SHP77 treated with DMSO at 0.1 percent for 48 hours (cell line): Measurements from ENCODE around the gene FAM171A2.
"Not testable (repeated sequence)": the region's sequence is repeated elsewhere in the genome, so short reads cannot be mapped to it uniquely, and the experiment has no call there.

Source experiments
- DNase-seq: peaks from one replicate; lab custom pipeline; 2025; lab: John Stamatoyannopoulos, UW

The FAM171A2 gene

DNA sequence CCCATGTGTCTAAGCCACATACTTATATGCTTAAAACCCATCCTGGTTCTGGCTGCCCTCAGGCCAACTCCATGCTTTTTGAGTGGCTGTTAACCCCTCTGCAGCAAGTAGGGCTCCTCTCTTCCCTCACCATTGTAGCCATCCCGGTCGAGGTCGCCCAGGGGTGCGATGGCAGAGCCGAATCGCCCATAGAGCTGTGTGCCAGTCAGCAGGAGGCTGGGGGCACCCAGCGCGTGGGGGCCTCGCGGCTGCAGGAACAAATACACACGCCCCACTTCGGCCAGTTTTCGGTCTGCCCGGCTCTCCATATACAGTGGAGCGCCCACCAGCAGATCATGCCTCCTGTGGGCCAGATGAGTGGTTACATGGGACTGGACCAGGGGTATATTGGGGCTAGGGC lies 19.7 kb upstream of the FAM171A2 start:
- no peak for DNase-seq

DNA sequence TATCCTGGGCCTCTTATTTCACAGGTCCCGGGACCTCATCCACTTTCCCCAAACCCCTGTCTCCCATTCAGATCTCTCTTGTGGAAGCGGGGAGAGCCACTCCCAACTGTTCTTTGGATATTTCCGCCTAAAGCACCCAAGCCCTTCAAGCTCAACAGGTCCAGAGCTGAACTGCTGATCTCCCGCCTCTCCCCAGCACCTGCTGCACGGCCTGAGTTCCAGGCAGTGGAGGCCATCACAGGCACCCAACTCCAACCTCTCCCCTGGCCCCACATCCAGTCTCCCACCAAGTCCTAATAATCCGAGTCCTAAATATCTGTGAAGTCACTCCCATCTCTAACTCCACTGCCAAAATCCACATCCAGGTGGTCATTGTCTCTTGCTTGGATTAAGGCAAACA lies 19.3 kb upstream of the FAM171A2 start:
- DNase-seq, result no peak

DNA sequence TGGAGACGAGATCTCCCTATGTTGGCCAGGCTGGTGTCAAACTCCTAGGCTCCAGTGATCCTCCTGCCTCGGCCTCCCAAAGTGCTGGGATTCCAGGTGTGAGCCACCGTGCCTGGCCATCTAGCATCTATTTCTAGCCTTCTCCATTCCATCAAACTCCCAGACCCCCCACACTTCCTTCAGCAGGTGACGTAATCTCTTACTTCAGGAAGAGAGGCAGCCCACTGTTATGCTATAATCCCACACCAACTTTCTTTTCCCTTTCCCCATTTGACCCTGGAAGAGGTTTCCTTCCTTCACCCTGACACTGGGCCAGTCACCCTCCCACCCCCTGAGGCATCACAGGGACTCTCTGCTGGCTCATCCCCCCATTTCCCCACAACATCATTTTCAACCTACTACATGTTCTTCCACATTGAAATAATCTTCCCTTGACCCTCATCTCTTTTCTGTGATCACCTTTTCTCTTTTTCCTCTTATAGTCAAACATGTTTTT lies 18.2 kb upstream of the FAM171A2 start:
- no peak for DNase-seq

DNA sequence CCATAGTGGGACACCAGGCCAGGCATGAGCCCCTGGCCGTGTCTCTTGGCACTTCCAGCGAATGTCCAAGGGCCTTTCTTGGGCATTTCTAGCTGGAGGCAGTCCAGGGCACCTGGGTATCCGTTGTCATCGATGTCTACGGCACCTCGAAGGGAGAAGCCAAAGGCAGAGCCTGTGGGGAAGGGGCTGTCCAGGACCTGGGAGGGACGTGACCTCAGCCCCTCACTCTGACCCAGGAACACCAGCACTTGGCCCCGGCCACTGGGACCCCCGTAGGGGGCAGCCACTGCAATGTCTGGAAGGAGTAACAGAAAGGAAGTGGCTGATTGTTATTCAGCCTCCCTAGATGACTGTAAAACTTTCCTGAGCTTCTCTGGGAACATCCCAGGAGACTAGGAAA lies 17.1 kb upstream of the FAM171A2 start:
- no peak for DNase-seq

DNA sequence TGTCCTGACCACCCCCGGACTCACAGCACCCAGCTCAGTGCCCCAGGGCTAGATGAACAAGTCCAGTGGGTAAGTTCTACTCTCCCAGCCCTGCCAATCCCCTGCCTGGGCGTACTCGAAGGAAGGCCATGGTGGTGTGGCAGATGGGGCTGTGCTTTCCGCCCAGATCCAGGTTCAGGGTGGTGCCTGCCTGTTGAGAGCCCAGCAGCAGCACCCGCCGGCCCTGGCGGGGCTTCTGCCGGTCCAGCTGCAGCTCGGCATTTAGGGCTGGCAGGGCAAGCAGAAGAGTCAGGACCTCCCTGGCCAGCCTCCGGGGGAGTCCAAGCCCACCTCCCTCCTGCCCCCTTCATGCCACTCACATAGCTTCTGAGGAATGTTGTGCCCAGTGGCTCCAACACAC lies 16.2 kb upstream of the FAM171A2 start:
- no peak for DNase-seq

DNA sequence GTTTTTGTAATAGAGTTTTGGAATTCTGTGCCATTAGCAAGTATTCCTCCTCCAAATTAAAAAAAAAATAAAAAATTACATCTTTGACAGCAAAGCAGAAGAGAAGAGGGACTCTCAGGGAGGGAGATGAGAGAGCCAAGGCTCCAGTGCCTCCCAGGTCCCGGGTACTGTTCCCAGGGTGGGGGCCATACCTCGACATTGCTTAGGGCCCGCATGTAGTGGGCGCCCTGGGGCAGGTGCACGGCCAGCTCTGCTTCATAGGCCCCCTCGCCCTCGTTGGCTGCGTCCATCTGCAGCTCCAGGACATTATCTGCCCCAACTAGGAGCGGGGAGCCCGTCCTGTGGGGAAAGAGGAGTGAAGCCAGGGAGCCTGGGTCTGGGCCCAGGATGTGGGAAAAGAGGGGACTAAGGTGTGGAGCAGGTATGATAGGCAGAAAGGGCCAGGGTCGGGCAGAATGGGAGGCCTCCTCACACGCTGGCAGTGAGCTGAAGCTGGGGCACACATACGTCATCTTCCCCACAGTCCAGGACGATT lies 14.6 kb upstream of the FAM171A2 start:
- DNase-seq, result no peak

DNA sequence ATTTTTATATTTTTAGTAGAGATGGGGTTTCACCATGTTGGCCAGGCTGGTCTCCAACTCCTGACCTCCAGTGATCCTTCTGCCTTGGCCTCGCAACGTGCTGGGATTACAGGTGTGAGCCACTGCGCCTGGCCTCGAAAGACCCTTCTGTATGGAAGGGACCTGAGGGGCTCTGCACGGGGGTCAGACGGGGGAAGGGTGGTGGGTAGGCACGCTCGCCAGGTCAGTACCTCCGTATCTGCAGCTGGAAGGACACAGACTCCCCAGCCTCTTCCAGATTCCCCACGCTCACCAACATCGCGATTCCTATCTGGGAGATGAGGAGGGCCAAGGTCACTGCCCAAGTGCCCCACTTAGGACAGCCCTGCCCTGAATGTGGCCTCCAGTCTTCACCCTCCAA lies 13.1 kb upstream of the FAM171A2 start:
- DNase-seq, result no peak

DNA sequence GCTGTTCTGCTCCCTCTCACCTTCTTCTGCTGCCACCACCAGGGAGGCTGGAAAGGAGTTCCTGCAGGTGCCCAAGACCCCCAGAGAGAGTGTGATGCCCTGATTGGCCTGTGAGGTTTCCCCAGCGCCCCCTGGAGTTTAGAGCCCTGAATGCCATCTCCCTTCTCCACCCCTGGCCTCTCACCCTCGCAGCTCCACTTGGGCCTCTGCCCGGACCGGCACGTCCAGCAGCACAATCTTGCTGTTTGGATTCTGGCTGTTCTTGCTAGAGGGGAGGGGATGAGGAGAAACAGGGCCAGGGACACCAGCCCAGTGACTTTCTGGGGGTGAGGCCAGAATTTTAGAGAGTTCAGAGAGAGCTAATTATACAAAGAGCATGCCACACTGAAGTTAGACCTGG lies 12.5 kb upstream of the FAM171A2 start:
- no peak for DNase-seq

DNA sequence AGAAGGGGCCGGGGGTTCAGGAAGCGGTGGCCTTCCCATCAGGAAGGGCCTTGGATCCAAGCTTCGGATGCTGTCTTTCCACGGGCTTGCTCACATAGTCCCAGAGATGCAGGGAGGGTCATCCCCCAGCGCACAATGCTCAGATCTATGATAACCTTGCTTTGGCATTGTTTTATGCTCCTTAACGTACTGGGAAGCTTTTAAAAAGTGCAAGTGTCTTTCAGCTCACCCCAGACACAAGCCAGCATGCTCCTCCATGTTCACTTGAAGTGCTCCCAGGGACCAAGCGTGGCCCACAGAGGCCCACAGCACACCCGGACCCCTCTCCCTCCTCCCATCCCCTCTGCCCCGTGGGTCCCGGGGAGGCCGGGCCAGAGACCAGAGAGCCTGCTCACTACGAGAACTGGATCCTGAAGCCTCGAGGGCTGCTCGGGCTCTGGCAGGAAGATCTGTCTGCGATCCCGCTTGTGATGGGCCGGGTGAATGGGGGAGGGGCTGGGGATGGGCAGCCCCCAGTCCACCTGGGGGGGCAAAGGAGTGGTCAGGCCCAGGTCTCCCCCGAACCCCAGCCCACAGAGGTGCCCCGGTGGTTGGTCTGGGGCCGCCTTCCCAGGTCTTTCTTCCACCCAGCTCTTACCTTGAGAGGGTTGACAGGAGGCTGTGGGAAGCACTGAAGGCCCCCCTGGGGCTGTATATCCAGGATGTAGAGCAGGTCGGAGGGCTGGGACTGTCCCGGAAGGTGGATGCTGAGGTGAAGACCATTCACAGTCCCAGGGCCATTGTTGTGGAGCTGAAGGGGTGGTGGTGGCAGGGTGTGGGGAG lies 11.8 kb upstream of the FAM171A2 start:
- DNase-seq, result no peak

DNA sequence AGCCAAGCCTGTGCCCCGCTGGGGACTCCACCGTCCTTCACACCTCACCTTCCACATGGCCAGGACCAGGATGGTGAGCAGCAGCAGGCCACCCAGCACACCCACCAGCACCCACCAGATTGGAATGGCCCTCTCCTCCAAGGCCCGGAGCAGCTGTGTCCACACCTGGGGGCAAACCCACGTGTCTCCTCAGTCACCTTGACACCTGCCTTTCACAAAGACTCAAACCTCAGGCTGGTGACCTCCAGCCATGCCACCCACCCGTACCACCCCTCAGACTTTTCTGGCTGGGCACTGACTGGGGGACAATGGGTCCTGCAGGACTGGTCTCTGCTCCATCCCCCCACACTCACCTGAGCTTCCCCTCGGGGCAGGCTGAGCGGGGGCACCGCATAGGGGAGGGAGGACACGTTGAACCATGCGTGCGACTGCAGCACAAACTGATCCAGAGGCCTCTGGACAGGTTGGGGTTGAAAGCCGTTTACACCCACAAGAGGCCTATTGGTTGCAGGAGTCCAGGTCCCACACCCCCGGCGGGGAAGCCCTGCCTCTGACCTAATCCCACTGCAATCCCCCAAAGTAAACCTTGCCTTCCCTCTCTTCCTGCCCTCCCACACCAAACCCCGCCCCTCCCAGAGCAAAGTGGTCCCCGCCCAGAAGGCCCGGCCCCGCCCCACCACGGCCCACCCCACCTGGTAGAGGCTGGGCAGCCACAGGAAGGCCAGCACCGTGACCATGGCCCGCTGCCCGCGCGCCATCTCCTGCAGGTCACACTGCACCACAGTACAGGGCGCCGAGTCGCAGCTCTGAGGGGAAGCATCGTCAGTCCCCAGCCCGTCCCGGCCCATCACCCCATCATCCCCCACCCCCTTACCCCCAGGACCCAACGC lies 10.9 kb upstream of the FAM171A2 start:
- DNase-seq, result no peak

DNA sequence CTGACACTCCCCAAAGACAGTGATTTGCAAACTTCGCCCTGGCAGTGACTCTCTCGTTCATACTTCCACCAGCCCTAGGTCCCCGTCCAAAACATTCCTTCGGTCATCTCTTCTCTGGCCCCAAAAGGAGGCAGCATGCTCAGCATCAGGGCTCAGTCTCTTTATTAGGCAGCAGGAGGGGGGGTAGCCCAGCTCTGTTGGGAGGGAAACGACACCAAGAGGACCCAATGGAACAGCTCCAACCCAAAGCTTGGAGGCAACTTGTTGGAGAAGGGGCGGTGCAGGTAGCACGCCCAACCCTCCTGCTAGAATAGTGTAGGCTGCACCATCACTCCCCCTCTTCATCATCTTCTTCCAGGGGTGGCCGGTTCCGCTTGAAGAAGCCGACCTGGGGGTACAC lies 8.4 kb upstream of the FAM171A2 start:
- no peak for DNase-seq

DNA sequence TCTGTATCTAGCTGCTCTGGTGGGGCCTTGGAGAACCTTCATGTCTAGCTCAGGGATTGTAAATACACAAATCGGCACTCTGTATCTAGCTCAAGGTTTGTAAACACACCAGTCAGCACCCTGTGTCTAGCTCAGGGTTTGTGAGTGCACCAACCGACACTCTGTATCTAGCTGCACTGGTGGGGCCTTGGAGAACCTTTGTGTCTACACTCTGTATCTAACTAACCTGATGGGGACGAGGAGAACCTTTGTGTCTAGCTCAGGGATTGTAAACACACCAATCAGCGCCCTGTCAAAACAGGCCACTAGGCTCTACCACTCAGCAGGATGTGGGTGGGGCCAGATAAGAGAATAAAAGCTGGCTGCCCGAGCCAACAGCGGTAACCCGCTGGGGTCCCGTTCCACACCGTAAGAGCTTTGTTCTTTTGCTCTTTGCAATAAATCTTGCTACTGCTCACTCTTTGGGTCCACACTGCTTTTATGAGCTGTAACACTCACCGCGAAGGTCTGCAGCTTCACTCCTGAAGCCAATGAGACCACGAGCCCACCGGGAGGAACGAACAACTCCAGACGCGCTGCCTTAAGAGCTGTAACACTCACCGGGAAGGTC lies 5.9 kb upstream of the FAM171A2 start:
- not testable (repeated sequence) for DNase-seq

DNA sequence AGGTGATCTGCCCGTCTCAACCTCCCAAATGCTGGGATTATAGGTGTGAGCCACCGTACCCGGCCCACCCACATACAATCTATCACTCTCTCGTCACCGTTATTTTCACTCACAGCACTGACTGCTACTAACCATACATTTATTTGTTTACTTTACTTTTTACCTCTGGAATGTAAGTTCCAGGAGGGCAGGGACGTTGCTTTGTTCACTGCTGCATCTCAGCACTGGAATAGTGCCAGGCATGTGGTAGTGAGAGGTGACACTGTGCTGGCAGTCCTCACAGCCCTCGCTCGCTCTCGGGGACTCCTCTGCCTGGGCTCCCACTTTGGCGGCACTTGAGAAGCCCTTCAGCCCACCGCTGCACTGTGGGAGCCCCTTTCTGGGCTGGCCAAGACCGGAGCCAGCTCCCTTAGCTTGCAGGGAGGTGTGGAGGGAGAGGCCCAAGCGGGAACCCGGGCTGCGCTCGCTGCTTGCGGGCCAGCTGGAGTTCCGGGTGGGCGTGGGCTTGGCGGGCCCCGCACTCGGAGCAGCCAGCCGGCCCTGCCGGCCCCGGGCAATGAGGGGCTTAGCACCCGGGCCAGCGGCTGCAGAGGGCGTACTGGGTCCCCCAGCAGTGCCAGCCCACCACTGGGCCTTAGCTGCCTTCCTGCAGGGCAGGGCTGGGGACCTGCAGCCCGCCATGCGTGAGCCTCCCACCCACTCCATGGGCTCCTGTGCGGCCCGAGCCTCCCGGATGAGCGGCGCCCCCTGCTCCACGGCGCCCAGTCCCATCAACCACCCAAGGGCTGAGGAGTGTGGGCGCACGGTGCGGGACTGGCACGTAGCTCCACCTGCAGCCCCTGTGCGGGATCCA lies 5.0 kb upstream of the FAM171A2 start:
- DNase-seq, result not testable (repeated sequence)

DNA sequence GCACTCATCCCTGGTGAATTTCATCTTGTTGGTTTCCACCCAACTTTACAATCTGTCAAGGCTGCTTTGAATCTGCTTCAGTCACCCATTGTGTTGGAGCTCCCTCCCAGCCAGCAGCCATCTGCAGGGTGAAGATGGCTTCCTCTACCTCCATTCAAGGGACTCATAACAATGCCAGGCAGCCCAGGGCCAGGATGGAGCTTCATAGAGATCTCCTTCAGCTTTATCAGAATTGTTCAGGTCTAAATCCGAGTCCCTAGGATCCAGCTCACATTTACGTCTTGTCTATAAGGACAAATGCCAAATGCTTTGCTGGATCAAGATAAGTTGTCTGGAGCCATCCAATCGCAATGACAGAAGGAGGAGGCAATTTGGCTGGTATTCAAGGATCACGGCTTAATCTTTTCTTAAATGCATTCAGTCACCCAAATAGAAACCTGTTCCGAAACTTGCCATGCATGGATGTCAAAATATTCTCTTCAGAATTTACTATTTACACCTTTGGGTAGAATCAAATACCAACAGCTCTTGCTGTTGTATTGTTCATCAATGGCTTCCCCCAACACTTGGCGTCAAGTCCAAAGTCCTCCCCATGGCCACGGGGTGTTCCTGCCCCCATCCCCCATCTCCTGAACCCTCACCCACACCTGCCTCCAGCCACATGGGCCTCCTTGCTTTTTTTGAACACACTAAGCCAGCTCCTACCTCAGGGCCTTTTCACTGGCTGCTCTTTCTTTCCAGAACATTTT lies 3.8 kb upstream of the FAM171A2 start:
- no peak for DNase-seq

DNA sequence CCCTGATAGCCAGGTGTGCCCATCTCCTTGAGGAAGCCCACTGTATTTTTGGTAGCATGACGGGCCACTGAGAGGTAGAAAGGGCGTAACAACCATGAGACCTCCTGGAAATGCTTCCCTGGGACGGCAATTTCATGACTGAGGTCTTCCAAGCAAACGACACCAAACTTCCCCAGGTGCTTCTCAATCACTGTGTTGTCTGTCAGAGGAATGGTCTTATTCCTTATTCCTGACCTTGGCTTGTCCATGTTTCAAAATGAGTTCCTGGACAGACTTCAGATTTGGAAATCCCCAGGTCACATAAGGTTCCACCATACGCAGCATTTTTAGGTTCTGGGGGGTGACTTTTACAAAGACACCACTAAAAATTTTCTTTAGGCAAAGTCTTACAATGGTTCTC lies 1.4 kb upstream of the FAM171A2 start:
- not testable (repeated sequence) for DNase-seq

DNA sequence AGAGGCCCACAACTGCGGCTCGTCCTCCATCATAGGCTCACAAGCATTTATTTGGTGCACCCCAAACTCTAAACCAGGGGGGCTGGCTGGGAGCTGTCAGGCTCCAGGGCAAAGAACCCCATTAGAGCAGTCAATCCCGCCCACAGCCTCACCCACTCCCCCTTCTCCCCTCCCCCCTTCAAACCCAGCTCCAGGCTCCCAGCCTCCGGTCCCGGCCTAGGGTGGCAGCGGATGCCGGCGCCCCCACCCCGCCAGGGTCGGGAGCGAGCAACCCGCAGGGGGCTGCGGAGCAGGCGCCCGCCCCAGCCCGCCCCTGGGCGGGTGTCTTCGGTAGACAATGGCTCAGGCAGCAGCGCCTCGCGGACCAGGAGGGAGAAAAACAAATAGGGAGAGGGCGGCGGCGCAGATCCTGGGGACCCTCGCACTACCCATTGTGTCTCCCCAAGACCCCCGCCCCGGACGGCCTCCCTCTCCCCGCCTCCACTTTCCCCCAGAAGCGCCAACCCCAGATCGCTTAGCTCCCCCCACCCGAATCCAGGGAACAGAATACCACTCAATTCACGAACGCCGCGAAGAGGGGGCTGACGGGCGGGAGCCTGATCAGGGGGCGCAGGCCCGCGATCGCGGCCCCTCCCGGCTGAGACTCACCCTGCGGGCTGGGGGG lies 572 bp downstream of the FAM171A2 start:
- no peak for DNase-seq

DNA sequence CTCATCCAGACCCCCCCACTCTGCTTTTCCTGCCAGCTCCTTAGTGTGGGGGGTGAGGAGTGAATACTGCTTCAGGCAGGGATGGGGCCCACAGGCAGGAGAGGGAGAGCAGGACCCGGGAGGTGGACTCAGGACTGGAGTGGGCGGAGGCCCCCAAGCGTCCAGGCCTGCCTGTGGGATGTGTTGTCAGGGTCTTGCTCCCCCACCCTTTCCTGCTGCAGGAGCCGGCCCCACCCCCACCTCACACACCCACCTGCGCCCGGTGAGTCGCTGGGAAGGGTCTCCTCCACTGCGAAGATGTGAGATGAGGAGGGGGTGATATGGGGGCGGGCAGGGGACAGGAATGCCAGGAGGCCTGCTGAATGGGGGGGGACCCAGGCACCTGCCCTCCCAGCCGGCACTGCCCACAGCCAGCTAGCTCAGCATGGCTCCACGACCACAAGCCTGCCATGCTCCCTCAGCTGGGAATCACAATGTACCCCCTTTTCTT lies 1.1 kb downstream of the FAM171A2 start:
- no peak for DNase-seq

DNA sequence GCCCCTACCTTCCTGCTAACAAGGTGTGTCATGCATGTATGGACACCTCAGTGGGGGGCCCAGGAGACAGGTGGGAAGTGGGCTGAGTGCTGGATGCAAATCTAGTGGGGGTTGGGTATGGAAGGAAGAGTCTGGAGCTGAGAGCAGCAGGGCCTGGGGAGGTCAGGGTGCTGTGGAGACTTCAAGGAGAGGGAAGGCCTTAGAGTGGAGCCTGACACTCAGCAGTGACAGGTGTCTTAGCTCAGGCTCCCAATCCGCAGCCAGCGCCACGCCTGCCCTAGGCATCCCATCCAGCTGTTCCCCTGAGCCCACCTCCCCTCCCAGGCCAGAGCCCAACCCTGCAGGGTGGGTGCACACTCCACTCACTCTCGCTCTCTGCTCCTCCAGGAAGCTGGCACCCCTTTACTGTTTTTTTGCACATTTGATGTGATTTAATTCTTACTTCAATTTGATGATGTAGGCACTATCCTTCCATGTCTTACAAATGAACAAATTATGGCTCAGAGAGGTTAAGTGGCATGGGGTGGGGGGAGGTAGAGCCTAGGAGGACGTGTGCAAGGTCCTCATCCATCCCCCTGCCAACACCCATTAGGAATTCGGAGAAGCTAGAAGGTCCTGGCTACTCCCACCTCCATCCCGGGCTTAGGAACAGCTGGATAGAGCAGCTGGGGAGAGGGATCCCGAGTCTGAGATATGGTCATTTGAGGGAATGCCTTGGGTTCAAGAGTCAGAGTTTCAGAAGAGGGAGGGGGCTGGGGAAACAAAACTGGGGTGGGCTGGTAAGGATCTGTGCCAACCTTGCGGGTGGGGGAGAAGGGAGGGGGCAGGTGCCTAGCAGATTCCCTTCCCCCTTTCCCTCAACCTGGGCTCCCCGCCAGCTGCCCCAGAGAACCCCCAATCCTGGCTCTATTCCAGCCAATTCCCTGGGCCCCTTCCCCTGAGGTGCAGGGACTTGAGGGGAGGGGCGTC lies 2.1 kb downstream of the FAM171A2 start:
- no peak for DNase-seq

DNA sequence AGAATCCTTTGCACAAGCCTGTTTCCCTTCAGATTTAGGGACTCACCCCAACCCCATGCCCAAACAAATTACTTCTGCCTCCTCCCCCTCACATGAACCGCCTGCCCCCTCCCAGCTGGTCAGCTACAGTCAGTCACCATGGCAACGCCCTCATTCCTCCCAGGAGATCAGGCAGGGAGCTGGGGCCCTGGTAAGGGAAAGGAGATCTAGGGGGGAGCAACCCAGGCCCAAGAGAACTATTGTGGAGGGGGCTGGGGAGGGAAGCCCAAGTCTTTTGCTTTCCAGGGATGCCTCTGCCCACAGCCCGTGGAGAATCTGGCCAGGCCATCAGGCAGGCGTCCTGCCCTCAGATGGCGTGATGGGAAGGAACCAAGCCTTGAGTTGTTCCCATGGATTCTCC lies 2.8 kb downstream of the FAM171A2 start:
- no peak for DNase-seq
